C4-2B (cell line): ENCODE results near the gene NFKBIE.

Source experiments
- H3K27ac ChIP-seq: fragments of 450-650 bp; 2 replicates; pipeline ENCODE4 v1.5.1; 2017
- ZFX ChIP-seq: fragments of 450-650 bp; IDR thresholded peaks from 2 replicates; pipeline ENCODE4 v1.6.1; 2017
- TF ChIP-seq, protein P1 (sequence below): fragments of 450-650 bp; conservative IDR thresholded peaks from 2 replicates; pipeline ENCODE4 v1.5.1; 2017; ENCODE audit warnings: mild to moderate bottlenecking

Gene NFKBIE

DNA sequence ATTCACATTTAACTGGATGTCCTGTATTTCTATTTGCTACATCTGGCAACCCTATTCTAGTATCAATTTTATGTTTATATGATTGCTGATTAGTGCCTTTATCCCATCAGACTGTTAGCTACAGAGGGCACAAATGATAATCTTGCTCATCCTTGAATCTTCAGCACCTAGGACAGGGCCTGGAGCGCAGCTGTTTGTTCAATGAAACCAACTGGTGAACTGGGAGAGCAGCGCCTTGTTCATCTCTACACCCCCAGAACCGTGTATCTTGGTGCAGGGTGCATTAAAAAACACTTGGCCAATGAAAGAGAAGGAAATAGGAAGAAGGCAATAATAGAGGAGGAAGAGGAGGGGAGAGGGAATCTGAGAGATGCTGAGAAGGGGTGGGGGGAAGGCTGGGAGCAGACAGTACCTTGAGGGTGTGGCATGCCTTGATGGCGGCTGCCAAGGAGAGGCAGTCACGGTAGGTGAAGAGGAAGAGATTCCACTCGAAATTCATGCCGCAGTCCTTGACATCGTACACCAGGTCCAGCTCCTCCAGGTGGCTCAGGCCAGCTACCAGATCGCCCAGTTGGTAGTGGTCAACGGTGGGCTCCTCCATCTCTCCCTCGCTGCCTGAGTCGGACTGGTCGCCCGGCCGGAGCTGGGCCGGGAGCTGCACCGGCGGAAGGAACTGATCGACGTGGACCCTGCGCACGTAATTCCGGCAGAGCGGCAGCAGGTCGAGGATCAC lies 20.4 kb upstream of the NFKBIE start:
- no peak for TF ChIP-seq ZFX
- TF ChIP-seq, protein P1, sequence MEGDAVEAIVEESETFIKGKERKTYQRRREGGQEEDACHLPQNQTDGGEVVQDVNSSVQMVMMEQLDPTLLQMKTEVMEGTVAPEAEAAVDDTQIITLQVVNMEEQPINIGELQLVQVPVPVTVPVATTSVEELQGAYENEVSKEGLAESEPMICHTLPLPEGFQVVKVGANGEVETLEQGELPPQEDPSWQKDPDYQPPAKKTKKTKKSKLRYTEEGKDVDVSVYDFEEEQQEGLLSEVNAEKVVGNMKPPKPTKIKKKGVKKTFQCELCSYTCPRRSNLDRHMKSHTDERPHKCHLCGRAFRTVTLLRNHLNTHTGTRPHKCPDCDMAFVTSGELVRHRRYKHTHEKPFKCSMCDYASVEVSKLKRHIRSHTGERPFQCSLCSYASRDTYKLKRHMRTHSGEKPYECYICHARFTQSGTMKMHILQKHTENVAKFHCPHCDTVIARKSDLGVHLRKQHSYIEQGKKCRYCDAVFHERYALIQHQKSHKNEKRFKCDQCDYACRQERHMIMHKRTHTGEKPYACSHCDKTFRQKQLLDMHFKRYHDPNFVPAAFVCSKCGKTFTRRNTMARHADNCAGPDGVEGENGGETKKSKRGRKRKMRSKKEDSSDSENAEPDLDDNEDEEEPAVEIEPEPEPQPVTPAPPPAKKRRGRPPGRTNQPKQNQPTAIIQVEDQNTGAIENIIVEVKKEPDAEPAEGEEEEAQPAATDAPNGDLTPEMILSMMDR = no peak

DNA sequence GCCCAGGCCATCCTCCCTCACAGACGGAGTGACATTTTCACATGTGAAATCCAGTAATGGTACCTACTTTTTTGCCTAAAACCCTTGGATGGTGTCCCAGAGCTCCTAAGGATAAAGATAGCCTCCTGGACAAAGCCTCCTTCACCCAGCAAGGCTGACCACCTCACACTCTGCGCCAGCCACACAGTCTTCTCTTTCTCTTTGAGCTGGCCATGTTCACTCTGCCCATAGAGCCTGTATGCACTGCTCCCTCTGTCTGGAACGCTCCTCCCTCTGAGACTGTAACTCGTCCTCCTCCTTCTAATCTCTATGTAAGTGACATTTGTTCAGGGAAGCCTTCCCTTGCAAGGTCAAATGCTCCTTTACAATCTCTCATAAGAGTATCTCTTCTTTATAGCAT lies 19.5 kb upstream of the NFKBIE start:
- no peak for TF ChIP-seq ZFX
- TF ChIP-seq, protein P1 = no peak
- no peak overlapping the region for H3K27ac ChIP-seq

More for the DNA sequence above, 20.4 kb upstream of the NFKBIE start:
- H3K27ac ChIP-seq = no peak overlapping the region

DNA sequence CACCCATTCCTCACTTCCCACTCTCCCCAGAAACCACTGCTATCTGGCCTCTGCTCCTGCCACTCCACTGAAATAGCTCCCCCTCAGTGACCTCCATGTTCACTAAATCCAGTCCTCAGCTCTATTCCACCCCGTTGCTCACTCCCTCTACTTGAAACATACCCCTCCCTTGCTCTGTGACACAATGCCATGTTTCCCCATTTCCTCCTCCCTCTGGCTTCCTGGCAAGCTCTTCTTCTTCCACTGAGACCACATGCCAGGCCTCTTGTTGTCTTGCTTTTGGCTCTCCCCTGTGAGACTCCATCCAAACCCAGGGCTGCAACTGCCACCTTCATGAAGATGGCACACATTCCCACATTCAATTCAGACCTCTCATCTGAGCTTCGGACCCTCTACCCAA lies 18.8 kb upstream of the NFKBIE start:
- TF ChIP-seq, protein P1 = no peak
- no peak for TF ChIP-seq ZFX
- H3K27ac ChIP-seq = no peak overlapping the region

DNA sequence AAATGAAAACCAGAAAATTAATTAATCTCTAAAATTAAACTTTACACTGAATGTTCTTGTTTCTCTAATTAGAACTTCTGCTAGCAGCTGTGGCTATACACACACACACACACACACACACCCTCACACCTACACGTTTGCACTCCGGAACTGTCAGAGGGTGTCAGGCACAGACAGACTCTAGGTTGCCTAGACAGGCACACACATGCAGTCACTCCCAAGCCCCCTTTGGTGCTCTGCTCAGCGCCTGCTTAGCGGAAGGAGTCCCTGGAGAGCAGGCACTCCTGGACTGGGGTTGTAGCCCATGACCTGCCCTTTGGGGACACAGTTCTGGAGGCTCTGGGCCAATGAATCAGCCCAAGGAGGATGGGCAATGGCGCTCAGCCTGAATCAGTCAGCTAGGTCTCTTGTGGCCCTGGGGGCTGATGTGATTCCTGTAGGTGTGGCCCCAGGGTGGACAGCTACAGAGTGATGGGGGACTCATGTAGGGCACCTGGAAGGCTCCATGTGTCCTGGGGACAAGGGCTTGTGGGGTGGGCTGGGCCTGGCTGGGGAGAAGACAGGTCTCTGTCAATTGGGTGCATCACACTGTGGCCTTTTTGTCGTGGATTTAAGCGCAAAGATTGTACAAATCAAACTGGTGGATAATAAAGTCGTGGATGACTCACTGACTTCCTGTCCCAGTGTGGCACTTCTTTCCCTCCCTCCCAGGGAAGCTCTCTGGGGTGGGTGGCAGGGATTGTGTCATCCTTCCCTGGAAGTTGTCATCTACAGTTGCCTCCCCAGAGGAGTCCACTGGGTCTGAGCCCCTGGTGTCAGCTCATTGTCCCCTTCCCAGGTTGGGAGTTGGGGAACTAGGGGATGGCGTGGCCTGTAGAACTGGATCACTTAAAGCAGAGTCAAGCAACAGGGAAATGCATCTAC lies 13.7 kb upstream of the NFKBIE start:
- TF ChIP-seq ZFX = no peak
- TF ChIP-seq, protein P1 = no peak
- H3K27ac ChIP-seq = no peak overlapping the region

DNA sequence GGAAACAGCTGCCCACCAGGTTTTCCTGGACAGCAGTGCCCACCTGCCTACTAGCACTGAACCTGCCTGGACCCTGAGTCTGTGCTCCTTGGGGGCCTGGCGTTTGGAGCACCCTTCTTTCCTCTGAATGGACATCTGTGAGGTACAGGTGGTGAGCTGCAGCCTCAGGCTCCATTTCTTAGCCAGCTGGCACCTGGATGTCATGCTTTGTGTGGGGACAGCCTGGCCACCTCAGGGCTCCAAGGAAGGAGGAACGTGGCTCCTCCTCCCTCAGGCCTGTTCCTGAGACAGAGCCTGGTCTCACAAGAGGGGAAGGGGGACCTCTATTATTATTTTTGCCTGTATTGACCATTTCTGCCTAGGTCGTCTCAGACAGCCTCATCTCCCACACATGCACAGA lies 13.0 kb upstream of the NFKBIE start:
- TF ChIP-seq ZFX = no peak
- TF ChIP-seq, protein P1 = no peak
- no peak overlapping the region for H3K27ac ChIP-seq

DNA sequence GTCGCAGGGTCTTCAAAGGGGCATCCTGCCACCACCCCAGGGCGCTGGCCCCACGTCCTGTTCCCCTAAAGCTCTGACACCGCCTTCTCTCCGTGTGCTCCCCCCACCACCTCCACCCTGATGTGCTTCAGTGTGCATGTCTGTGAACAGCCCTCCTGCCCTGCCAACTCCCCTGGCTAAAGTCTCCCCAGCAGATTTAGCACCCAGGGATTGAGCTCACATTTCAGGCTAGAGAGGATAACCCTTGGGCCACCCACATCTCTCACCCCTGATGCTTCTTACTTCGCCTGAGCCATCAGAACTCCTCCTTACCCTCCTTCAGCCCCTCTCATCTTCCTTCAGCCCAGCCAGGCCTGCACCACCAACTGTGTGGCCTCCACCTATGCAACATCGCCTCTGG lies 12.4 kb upstream of the NFKBIE start:
- H3K27ac ChIP-seq = no peak overlapping the region
- TF ChIP-seq ZFX = no peak
- TF ChIP-seq, protein P1 = no peak
